Subcutaneous adipose tissue (tissue), 4 donors: ENCODE results near the gene MTNR1A. TPM values are rescaled to one million over a fixed set of nuclear protein-coding genes. Genes with fewer than 3 reads are reported as not detected.

Experiments
- total RNA-seq, 4 donors: library from RNA; depleted of rRNA; stranded (reverse); fragments of >200 nt; gene quantifications; one replicate each; pipeline ENCODE4 v1.1.0, GENCODE V29; 2016
- TF ChIP-seq, protein P1 (sequence below): fragments of 450-650 bp; IDR thresholded peaks from one replicate; pipeline ENCODE4 v1.5.1; 2016; ENCODE audit warnings: low read depth, mild to moderate bottlenecking, control low read depth, antibody characterized with exemption, moderate library complexity

Gene MTNR1A
- total RNA-seq, 4 donors from 2014 or later: not detected

DNA sequence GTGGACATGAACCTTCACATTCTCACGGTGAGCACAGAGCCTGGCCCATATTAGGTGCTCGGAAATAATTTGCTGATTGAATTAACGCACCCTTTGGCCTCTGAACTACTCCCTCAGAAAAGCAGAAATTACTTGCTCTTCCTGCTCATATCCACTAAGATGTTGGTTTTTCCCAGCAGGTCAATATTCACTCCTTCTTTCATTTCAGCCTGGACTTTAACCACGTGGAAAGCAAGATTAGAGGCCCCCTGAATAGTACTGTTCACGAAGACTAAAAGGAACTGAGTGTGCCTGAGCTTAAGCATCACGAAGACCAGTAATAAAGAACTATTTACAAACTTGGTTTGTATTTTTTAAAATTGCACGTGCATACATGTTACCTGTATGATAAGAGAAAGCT lies 9.9 kb downstream of the MTNR1A start:
- TF ChIP-seq, protein P1, sequence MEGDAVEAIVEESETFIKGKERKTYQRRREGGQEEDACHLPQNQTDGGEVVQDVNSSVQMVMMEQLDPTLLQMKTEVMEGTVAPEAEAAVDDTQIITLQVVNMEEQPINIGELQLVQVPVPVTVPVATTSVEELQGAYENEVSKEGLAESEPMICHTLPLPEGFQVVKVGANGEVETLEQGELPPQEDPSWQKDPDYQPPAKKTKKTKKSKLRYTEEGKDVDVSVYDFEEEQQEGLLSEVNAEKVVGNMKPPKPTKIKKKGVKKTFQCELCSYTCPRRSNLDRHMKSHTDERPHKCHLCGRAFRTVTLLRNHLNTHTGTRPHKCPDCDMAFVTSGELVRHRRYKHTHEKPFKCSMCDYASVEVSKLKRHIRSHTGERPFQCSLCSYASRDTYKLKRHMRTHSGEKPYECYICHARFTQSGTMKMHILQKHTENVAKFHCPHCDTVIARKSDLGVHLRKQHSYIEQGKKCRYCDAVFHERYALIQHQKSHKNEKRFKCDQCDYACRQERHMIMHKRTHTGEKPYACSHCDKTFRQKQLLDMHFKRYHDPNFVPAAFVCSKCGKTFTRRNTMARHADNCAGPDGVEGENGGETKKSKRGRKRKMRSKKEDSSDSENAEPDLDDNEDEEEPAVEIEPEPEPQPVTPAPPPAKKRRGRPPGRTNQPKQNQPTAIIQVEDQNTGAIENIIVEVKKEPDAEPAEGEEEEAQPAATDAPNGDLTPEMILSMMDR: no peak

DNA sequence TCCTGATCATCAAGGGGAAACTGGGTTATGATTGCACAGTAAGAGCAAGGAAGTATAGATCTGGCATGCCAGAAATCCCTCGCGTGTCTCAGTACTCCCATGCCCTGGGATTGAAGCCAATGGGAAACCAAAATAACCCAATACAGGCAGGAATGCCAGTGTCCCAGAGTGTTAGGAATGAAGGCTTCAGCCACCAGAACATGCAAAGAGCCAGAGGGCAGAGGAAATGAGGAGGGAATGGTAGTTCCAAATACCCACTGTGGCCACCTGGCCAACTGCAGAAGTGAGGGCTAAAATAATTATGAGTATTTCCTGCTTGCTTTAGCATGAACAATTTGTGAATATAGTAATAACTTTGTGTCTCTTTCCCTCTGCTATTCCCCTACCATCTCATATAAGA lies 12.2 kb downstream of the MTNR1A start:
- TF ChIP-seq, protein P1: no peak

DNA sequence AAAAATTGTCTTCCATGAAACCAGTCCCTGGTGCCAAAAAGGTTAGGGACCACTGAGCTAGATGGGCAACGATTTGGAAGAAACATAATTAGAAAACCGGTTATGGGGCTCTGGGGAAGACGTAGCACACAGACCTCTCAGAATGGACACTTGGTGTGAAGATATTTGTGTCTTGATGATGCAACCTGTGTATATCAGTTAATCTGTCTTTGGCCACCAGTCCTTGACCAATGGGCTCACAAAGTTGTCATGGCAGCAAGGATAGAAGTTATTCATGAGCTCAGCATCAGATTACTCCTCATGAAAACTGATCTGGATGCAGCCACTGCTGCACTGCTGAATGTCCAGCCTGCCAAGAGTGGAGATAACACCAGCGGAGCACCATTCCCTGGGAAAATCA lies 13.6 kb downstream of the MTNR1A start:
- TF ChIP-seq, protein P1: no peak

DNA sequence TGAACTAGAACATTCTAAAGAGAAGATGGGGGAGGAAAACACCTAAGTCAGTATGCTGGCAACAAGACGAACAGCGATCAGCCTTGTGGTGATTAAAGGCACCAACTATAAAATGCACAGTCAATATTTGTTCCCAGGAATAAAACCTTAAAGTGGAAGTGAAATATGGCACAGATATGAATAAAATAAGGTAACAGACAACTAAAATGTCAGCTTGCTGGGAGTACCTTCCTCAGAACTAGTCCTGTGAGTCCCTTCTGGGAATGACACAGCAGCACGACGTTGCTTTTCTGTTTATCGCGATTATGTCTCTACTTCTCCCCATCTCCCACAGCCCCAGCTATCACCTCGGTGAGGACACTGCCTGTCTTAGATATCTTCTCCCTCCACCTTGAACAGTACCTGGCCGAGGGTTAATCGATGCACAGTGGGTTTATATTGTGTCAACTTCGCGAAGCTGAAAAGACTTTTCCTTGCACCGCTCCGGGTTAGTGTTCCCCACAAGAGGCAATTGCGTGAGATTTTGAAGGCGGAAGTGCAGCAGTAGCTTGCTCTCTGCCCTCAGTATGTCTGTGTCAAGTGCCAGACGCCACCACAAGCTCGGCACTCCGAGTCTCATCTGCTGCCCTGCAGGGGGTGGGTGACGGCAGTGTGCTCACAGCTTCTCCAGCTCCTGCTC lies 17.4 kb downstream of the MTNR1A start:
- TF ChIP-seq, protein P1: no peak

DNA sequence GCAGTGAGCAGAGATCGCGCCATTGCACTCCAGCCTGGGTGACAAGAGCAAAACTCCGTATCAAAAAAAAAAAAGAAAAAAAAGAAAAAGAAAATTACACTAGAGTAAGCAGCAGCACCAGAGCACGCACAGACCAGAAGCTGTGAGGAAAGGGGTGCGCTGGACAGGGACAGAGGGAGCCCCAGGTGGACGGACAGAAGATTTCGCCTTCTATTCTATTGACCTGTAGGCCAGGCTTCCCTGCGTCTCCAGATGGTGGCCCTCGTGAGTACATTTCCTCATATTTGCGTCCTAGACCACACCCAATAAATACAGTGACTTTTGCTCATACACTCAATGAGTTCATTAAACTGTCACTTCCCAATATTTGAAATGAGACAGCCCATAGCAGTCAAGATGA lies 19.1 kb downstream of the MTNR1A start:
- TF ChIP-seq, protein P1: no peak

DNA sequence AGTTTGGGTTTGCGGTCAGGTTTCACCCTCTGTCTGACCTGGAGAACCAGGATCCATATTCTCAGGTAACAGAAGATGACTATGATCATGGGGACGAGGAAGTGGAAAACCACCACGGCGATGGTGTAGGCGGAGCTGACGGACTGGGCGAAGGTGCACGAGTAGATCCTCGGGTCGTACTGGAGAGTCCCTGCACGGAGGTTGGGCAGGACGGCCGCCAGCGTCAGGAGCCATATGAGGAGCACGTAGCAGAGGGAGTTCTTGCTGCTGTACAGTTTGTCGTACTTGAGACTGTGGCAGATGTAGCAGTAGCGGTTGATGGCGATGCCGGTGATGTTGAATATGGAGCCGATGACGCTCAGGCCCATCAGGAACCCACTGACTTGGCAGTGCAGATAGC lies 21.3 kb downstream of the MTNR1A start:
- TF ChIP-seq, protein P1: no peak

DNA sequence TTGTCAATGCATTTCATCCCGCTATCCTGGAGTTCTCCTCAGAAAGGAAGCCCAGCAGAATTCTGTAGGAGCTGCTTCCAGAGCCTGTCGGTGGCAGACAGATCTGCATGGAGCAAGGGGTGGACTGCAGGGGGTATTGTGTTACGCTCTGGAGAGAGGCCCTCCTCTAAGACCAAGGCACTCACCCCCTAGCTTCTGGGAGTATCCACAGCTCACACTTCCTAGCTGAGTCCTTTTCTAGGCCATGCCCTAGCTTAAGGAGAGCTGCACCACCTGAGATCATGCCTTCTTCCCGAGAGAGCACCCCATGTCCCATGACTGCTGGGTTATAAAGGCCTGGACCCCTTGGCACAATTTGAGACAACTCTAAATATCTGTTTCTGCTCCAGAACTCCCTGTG lies 39.1 kb downstream of the MTNR1A start:
- TF ChIP-seq, protein P1: no peak
